Tibial artery (tissue), 4 donors: ENCODE measurements around the gene PTCH2.

Source experiments
- DNase-seq, 2 donors: peaks; one replicate each; pipeline ENCODE4 v3.0.0-alpha.2; 2019
- H3K27ac ChIP-seq, 2 donors: fragments of 200-600 bp; sonication (generic) in 1 of 2; 1 replicate in 1 of 2; 2 replicates in 1 of 2; pipeline ENCODE4 v1.5.1; 2018 to 2019; ENCODE audit warnings: mild to moderate bottlenecking in 1 of 2
- H3K27me3 ChIP-seq, 2 donors: fragments of 200-600 bp; sonication (generic) in 1 of 2; one replicate each; pipeline versions ENCODE4 v1.5.1 to v1.6.0; 2016 to 2019
- H3K36me3 ChIP-seq, 3 donors: fragments of 200-600 bp; sonication (generic) in 2 of 3; one replicate each; pipeline ENCODE4 v1.5.1; 2016 to 2019; ENCODE audit warnings: mild to moderate bottlenecking in 2 of 3
- H3K4me1 ChIP-seq, 4 donors: fragments of 200-600 bp; sonication (generic) in 2 of 4; 1 replicate in 3 of 4; 2 replicates in 1 of 4; pipeline ENCODE4 v1.5.1; 2016 to 2019
- H3K4me3 ChIP-seq, 2 donors: fragments of 200-600 bp; sonication (generic) in 1 of 2; 1 replicate in 1 of 2; 2 replicates in 1 of 2; pipeline ENCODE4 v1.5.1; 2018 to 2019; ENCODE audit warnings: mild to moderate bottlenecking in 2 of 2
- H3K9me3 ChIP-seq, 3 donors: fragments of 200-600 bp; sonication (generic) in 1 of 3; one replicate each; pipeline ENCODE4 v1.5.1; 2016 to 2019
- intact Hi-C: fragments of 100-400 bp; cut with DNase I; formaldehyde crosslinking; loops from one replicate; pipeline ENCODE4 v1.15.0; 2023; ENCODE audit warnings: low total_unique reads
- TF ChIP-seq, protein P1 (sequence below), 2 experiments: fragments of 200-600 bp in 1 of 2; fragments of 450-650 bp in 1 of 2; IDR thresholded peaks; one replicate each; pipeline ENCODE4 v1.5.1; 2017 to 2019; ENCODE audit warnings: antibody characterized with exemption in 2 of 2, mild to moderate bottlenecking in 1 of 2, moderate library complexity in 1 of 2

The PTCH2 gene

DNA sequence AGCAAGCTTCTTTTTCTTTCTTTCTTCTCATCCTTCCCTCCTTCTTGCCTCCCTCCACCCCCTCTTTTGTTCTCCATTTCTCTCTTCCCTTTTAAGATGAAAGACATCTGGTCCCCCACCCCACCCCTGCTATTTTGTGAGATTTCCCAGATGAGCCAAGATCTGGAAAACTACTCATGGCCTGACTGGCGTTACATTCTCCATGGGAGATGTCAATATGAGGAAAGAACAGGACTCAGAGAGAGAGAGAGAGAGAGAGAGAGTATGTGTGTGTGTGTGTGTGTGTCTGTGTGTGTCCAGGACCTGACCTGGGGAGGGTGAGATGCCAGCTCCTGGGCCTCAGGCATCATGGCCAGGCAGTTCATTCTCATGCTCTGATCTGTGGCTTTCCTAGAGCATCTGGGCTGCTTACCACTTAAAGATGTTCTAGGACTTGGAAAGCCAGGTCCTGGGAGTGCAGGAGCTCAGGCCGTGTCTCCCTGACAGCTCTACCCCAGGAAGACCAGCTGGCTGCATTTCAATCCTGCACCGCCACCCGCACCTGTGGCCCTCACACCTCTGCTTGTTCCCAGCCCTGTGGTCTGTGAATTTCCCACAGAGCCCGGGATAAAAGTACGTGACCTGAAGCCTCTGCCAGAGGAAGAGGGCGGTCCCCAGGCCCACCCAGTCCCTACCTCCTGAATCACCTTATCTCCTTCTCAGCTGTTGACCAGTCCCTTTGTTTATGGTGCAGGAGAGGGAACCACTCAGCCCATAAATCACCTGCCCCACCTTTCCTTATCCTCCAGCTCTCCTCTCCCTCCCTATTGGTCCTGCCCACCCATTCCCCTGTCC lies 51.9 kb downstream of the PTCH2 start:
- no peak overlapping the region for H3K4me3 ChIP-seq
- intact Hi-C loops: no loop called here
- no peaks in the 10 kb centered on the region for H3K9me3 ChIP-seq
- H3K27ac ChIP-seq: no peak overlapping the region
- DNase-seq: no peak
- TF ChIP-seq, protein P1, sequence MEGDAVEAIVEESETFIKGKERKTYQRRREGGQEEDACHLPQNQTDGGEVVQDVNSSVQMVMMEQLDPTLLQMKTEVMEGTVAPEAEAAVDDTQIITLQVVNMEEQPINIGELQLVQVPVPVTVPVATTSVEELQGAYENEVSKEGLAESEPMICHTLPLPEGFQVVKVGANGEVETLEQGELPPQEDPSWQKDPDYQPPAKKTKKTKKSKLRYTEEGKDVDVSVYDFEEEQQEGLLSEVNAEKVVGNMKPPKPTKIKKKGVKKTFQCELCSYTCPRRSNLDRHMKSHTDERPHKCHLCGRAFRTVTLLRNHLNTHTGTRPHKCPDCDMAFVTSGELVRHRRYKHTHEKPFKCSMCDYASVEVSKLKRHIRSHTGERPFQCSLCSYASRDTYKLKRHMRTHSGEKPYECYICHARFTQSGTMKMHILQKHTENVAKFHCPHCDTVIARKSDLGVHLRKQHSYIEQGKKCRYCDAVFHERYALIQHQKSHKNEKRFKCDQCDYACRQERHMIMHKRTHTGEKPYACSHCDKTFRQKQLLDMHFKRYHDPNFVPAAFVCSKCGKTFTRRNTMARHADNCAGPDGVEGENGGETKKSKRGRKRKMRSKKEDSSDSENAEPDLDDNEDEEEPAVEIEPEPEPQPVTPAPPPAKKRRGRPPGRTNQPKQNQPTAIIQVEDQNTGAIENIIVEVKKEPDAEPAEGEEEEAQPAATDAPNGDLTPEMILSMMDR (IDR thresholded peaks at IDR 0.05): no peak
- peaks cover 0 to 7% (median 5%) of the 10 kb centered on the region in 4 donors for H3K4me1 ChIP-seq
- no peaks in the 10 kb centered on the region for H3K36me3 ChIP-seq
- H3K27me3 ChIP-seq: no peaks in the 10 kb centered on the region

DNA sequence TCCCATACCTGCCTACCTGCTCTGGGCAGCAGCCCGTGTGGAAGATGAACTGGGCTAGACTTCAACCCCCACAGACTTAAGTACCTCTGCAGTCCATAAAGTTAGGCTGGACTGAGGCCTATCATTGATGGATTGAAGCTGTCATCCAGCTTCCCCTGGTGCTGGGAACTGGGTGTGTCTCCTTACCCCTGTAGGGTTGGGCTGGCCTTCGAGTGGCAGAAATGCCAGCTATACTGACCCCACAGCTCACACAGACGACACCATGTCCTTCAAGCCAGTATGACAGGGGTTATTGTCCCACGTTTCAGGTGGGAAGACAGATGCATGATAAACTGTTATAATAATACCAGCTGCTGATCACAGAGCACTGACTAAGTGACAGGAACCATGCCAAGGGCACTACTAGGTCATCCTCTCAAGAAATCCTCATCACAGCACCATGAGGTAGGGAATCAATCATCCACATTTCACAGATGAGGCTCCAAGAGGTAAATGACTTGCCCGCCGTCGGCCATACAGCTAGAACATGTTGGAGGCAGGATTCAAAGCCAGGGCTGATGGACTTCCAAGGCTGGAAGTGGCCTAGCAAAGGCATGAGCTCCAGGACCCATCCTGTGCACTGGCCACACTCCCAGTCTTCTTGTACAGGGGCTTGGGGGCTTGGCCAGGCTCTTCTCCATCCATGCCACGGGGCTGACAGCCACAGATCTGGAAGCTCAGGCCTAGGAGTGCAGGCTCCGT lies 54.8 kb downstream of the PTCH2 start, which contains the start of gene BEST4:
TSS of gene BEST4 (minus strand) at position 51 of the 741 bp plus-strand sequence. CDS start 465 bp downstream, outside the sequence.
- H3K27ac ChIP-seq: peak within 1 kb of the TSS in 1 of 2 donors; percentile 79
- intact Hi-C loops: loop anchor here (5.0 to 10.0 kb wide), 2 partner anchors 224 to 517 kb away; partner anchors contain the start of genes HECTD3 and UROD

DNA sequence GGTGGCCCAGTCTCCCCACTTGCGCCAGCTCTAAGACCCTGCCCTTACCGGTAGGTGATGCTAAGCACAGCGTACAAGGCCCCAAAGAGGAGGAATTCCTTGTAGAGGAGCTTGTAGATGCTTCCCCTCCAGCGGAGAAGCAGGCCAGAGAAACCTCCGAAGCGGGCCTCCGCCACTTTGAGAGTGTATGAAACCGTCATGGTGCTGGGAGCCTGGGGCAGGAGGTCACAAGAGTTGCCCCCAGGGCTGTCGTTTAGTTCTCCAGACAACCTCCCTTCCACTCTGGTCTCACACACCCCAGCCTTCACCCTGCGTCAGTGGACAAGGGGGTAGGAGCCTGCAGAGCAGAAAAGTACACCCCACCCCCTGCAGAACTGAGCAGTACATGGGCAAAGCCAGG lies 55.5 kb downstream of the PTCH2 start:
- intact Hi-C loops: loop anchor here (5.0 to 10.0 kb wide), 2 partner anchors 225 to 517 kb away; partner anchors contain the start of genes HECTD3 and UROD
- no peak for DNase-seq
- TF ChIP-seq, protein P1 (IDR thresholded peaks at IDR 0.05): no peak
- no peak overlapping the region for H3K27ac ChIP-seq
- no peak overlapping the region for H3K4me3 ChIP-seq
- H3K36me3 ChIP-seq: no peaks in the 10 kb centered on the region
- H3K4me1 ChIP-seq: peaks cover 0 to 34% (median 26%) of the 10 kb centered on the region in 4 donors
- no peaks in the 10 kb centered on the region for H3K9me3 ChIP-seq
- no peaks in the 10 kb centered on the region for H3K27me3 ChIP-seq

More for the DNA sequence above, 54.8 kb downstream of the PTCH2 start, which contains the start of gene BEST4:
- Histone ChIP-seq H3K9me3 (no peaks in the 10 kb centered on the region), H3K36me3 (no peaks in the 10 kb centered on the region), H3K27me3 (no peaks in the 10 kb centered on the region), H3K4me3 (no peak within 1 kb of the TSS), H3K4me1 (peaks cover 0 to 34% (median 26%) of the 10 kb centered on the region in 4 donors)
- DNase-seq: no peak
- TF ChIP-seq, protein P1 (IDR thresholded peaks at IDR 0.05): no peak

DNA sequence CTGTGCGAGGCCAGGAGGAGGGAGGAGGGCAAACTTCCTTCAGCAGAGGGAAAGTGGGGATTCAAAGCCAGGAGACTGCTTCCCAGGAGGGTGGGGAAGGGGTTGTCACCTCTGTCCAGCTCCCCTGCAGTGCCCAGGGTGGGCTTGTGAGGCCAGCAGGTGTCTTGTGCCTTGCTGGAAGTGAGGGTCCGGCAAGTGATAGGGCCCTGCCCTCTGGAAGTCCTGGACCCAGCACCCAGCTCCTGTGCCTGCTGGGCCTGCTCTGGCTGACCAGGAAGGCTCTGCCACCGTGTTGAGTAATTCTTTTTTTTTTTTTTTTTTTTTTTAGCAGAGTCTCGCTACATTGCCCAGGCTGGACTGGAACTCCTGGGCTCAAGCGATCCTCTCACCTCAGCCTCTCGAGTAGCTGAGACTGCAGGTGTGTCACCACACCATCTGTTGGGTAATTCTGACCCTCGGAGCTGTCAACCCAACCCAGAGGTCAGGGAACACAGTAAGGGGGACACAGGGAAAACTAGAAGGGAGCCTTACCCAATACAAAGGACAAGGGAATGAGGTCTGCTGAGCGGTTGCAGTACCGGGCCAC lies 56.1 kb downstream of the PTCH2 start:
- Histone ChIP-seq H3K27ac (peak overlapping the region; percentile 79 to 80), H3K4me3 (peak overlapping the region; percentile 54 to 70), H3K27me3 (no peaks in the 10 kb centered on the region), H3K4me1 (peaks cover 0 to 34% (median 26%) of the 10 kb centered on the region in 4 donors), H3K9me3 (no peaks in the 10 kb centered on the region), H3K36me3 (no peaks in the 10 kb centered on the region)
- DNase-seq: no peak
- TF ChIP-seq, protein P1 (IDR thresholded peaks at IDR 0.05): no peak
- intact Hi-C loops: loop anchor here (5.0 to 10.0 kb wide), 2 partner anchors 225 to 518 kb away; partner anchors contain the start of genes HECTD3 and UROD
